CD14-positive monocyte (primary cell): ENCODE data around the gene BCAS1. TPM values are rescaled to one million over a fixed set of nuclear protein-coding genes. Genes with fewer than 3 reads are reported as not detected.

ENCODE experiments used
- DNase-seq, 3 donors: peaks; one replicate each; pipeline ENCODE4 v3.0.0-alpha.2; 2011 to 2022
- H2AFZ ChIP-seq: 2 replicates; pipeline ENCODE4 v1.6.0; 2012; ENCODE audit warnings: mild to moderate bottlenecking, low read depth, low read length, inconsistent platforms; ENCODE audit not compliant: insufficient read depth, poor library complexity, severe bottlenecking
- H3K27ac ChIP-seq, 2 donors: 1 replicate in 1 of 2; 2 replicates in 1 of 2; pipeline ENCODE4 v1.5.1; 2012 to 2013; ENCODE audit warnings: low read length in 2 of 2, control low read depth in 1 of 2, inconsistent platforms in 1 of 2, low read depth in 1 of 2, mild to moderate bottlenecking in 1 of 2
- H3K27me3 ChIP-seq, 2 donors: one replicate each; pipeline versions ENCODE4 v1.6.0 to v1.6.1; 2011 to 2013; ENCODE audit warnings: low read length in 2 of 2; ENCODE audit not compliant: control insufficient read depth in 2 of 2, insufficient read depth in 2 of 2
- H3K36me3 ChIP-seq, 2 donors: replicated peaks in 1 of 2; 1 replicate in 1 of 2; 2 replicates in 1 of 2; pipeline versions ENCODE4 v1.5.1 to v1.6.1; 2012 to 2013; ENCODE audit warnings: low read length in 2 of 2, control low read depth in 1 of 2, inconsistent platforms in 1 of 2, mild to moderate bottlenecking in 1 of 2; ENCODE audit not compliant: insufficient read depth in 2 of 2, control insufficient read depth in 1 of 2
- H3K4me1 ChIP-seq, 2 donors: 1 replicate in 1 of 2; 2 replicates in 1 of 2; pipeline versions ENCODE4 v1.5.1 to v1.6.1; 2012 to 2013; ENCODE audit warnings: low read length in 2 of 2, control low read depth in 1 of 2, inconsistent platforms in 1 of 2, mild to moderate bottlenecking in 1 of 2, moderate library complexity in 1 of 2; ENCODE audit not compliant: insufficient read depth in 2 of 2, control insufficient read depth in 1 of 2
- H3K4me2 ChIP-seq: replicated peaks from 2 replicates; pipeline ENCODE3; 2012; ENCODE audit warnings: low read length, moderate library complexity, mild to moderate bottlenecking; ENCODE audit not compliant: poor library complexity, severe bottlenecking; ENCODE audit errors: extremely low read depth
- H3K4me3 ChIP-seq, 3 experiments: fragments of 200-600 bp in 1 of 3; sonication (generic) in 1 of 3; replicated peaks in 1 of 3; 1 replicate in 2 of 3; 2 replicates in 1 of 3; pipeline ENCODE4 v1.5.1; 2011 to 2013; ENCODE audit warnings: low read length in 3 of 3, mild to moderate bottlenecking in 3 of 3, control low read depth in 2 of 3, low read depth in 2 of 3, inconsistent platforms in 1 of 3, moderate library complexity in 1 of 3
- H3K79me2 ChIP-seq: 2 replicates; pipeline ENCODE4 v1.6.0; 2012; ENCODE audit warnings: mild to moderate bottlenecking, control low read depth, inconsistent platforms, low read length, moderate library complexity; ENCODE audit not compliant: insufficient read depth
- H3K9ac ChIP-seq: 2 replicates; pipeline ENCODE4 v1.6.0; 2017; ENCODE audit warnings: low read length, mild to moderate bottlenecking; ENCODE audit not compliant: insufficient read depth, poor library complexity, severe bottlenecking
- H3K9me3 ChIP-seq, 2 donors: replicated peaks in 1 of 2; 1 replicate in 1 of 2; 2 replicates in 1 of 2; pipeline versions ENCODE4 v1.5.1 to v1.6.1; 2012 to 2013; ENCODE audit warnings: low read length in 2 of 2, control low read depth in 1 of 2; ENCODE audit not compliant: control insufficient read depth in 1 of 2, insufficient read depth in 1 of 2
- H4K20me1 ChIP-seq: 2 replicates; pipeline ENCODE4 v1.6.0; 2012; ENCODE audit warnings: mild to moderate bottlenecking, low read length, control low read depth, moderate library complexity; ENCODE audit not compliant: insufficient read depth
- H3K27ac Mint-ChIP-seq, 7 donors: one replicate each; pipeline ENCODE4 v1.8.0; 2020; ENCODE audit warnings: mild to moderate bottlenecking in 7 of 7, mixed read lengths in 7 of 7, moderate library complexity in 6 of 7, inconsistent platforms in 2 of 7
- H3K27me3 Mint-ChIP-seq, 3 donors: one replicate each; pipeline ENCODE4 v1.8.0; 2021 to 2022; ENCODE audit warnings: low read depth in 3 of 3, mild to moderate bottlenecking in 3 of 3, mixed read lengths in 3 of 3, moderate library complexity in 3 of 3, inconsistent platforms in 1 of 3
- H3K36me3 Mint-ChIP-seq, 2 donors: one replicate each; pipeline ENCODE4 v1.8.0; 2020; ENCODE audit warnings: mixed read lengths in 2 of 2, inconsistent platforms in 1 of 2, mild to moderate bottlenecking in 1 of 2
- H3K4me1 Mint-ChIP-seq: one replicate; pipeline ENCODE4 v1.8.0; 2020; ENCODE audit warnings: mild to moderate bottlenecking, mixed read lengths
- H3K4me3 Mint-ChIP-seq, 2 donors: one replicate each; pipeline ENCODE4 v1.8.0; 2020; ENCODE audit warnings: mild to moderate bottlenecking in 2 of 2, mixed read lengths in 2 of 2, moderate library complexity in 1 of 2
- H3K9me3 Mint-ChIP-seq, 7 donors: one replicate each; pipeline ENCODE4 v1.8.0; 2020 to 2022; ENCODE audit warnings: mixed read lengths in 7 of 7, mild to moderate bottlenecking in 6 of 7, moderate library complexity in 6 of 7, inconsistent platforms in 2 of 7
- CTCF ChIP-seq: fragments of 200-600 bp; IDR thresholded peaks from one replicate; pipeline ENCODE4 v1.8.0; 2022; ENCODE audit warnings: antibody characterized with exemption, mild to moderate bottlenecking
- WGBS: methylation state at CpG from one replicate; pipeline ENCODE4 v1.1.5; 2013; ENCODE audit warnings: missing lambda C conversion rate; ENCODE audit not compliant: insufficient coverage; 5-methylcytosine and 5-hydroxymethylcytosine counted together
- intact Hi-C, 2 donors: fragments of 100-400 bp; cut with micrococcal nuclease; formaldehyde crosslinking; loops; one replicate each; pipeline versions ENCODE4 v1.15.0 to v1.15.1; 2023
- polyA plus RNA-seq, 3 donors: library from polyadenylated mRNA; depleted of rRNA in 1 of 3; unstranded in 2 of 3; stranded (reverse) in 1 of 3; fragments of 300-500 nt in 2 of 3; fragments of >200 nt in 1 of 3; fragmentation: Illumina TruSeq in 2 of 3; gene quantifications; 1 replicate in 2 of 3; 2 replicates in 1 of 3; pipeline ENCODE4 v1.2.3, GENCODE V29; 2012 to 2021

BCAS1 gene
- polyA plus RNA-seq, 3 donors, result 0.01 to 0.02 TPM; not detected in 1

- TF ChIP-seq CTCF, result no peak
- Mint-ChIP-seq H3K27ac (peak overlapping the region in 4 of 7 donors; percentile 43 to 79 (median 60)), H3K27me3 (peaks cover 0 to 2% (median 2%) of the 10 kb centered on the region in 3 donors), H3K4me3 (no peak overlapping the region), H3K36me3 (peaks cover 0 to 2% of the 10 kb centered on the region in 2 donors), H3K9me3 (peaks cover 0 to 2% (median 0%) of the 10 kb centered on the region in 7 donors), H3K4me1 (peaks cover 73% of the 10 kb centered on the region)
- H3K27ac ChIP-seq, result peak overlapping the region in 1 of 2 donors; percentile 52
- intact Hi-C loops, result loop anchor here (10.0 kb wide), 2 partner anchors 85 to 195 kb away; no protein-coding TSS in a partner anchor
- H4K20me1 ChIP-seq, result no peaks in the 10 kb centered on the region
- peaks cover 65 to 84% of the 10 kb centered on the region in 2 donors for H3K4me1 ChIP-seq
- H3K4me2 ChIP-seq, result no peak overlapping the region
- no peaks in the 10 kb centered on the region for H3K9me3 ChIP-seq
- H3K79me2 ChIP-seq, result no peaks in the 10 kb centered on the region
- DNase-seq, result no peak
- WGBS, result 60% methylated on average over 1 of the region's 6 CpGs
- H3K36me3 ChIP-seq, result no peaks in the 10 kb centered on the region
- H3K9ac ChIP-seq, result no peak overlapping the region
- no peaks in the 10 kb centered on the region for H3K27me3 ChIP-seq
- H3K4me3 ChIP-seq, result no peak overlapping the region
- H2AFZ ChIP-seq, result no peak overlapping the region
Observed at GRCh38 chr20:53929974-53930650, 140.3 kb downstream of the BCAS1 start.

GRCh38 chr20:53929399-53929798, 141.0 kb downstream of the BCAS1 start:
- Histone ChIP-seq H3K4me2 (no peak overlapping the region), H3K27me3 (no peaks in the 10 kb centered on the region), H3K79me2 (peaks cover 6% of the 10 kb centered on the region), H3K4me3 (no peak overlapping the region), H2AFZ (no peak overlapping the region), H3K9me3 (no peaks in the 10 kb centered on the region), H4K20me1 (no peaks in the 10 kb centered on the region), H3K9ac (no peak overlapping the region), H3K4me1 (peaks cover 65 to 84% of the 10 kb centered on the region in 2 donors), H3K27ac (no peak overlapping the region), H3K36me3 (no peaks in the 10 kb centered on the region)
- Mint-ChIP-seq H3K4me3 (no peak overlapping the region), H3K27ac (peak overlapping the region in 4 of 7 donors; percentile 11 to 71 (median 17)), H3K27me3 (peaks cover 0 to 2% (median 2%) of the 10 kb centered on the region in 3 donors), H3K4me1 (peaks cover 70% of the 10 kb centered on the region), H3K36me3 (peaks cover 0 to 3% of the 10 kb centered on the region in 2 donors), H3K9me3 (peaks cover 0 to 2% (median 0%) of the 10 kb centered on the region in 7 donors)
- WGBS, result 55% methylated on average over 2 of the region's 2 CpGs
- peak in 1 of 3 donors; percentile 27 for DNase-seq
- TF ChIP-seq CTCF, result no peak
- intact Hi-C loops, result no loop called here
